Measurements from ENCODE around the gene ZNF217.
"Not testable (repeated sequence)": the region's sequence is repeated elsewhere in the genome, so short reads cannot be mapped to it uniquely, and the experiment has no call there.

ZNF217 gene

GRCh38 chr20:53529658-53530057 lies 64.0 kb downstream of the ZNF217 start:
- TF ChIP-seq CTCF (IDR thresholded peaks at IDR 0.05; ENCODE audit: borderline replicate concordance, insufficient read depth, low read depth, low read length): no peak

GRCh38 chr20:53527196-53527595 lies 66.4 kb downstream of the ZNF217 start:
- H3K4me3 ChIP-seq (ENCODE audit: low read depth, low read length): no peak overlapping the region
- TF ChIP-seq CTCF (IDR thresholded peaks at IDR 0.05; ENCODE audit: borderline replicate concordance, insufficient read depth, low read depth, low read length): no peak

More at GRCh38 chr20:53529658-53530057, 64.0 kb downstream of the ZNF217 start:
- no peak overlapping the region for H3K4me3 ChIP-seq (ENCODE audit: low read depth, low read length)

- H3K4me3 ChIP-seq (ENCODE audit: low read depth, low read length): no peak overlapping the region
Observed at GRCh38 chr20:53524589-53525312, 68.9 kb downstream of the ZNF217 start.

DNA sequence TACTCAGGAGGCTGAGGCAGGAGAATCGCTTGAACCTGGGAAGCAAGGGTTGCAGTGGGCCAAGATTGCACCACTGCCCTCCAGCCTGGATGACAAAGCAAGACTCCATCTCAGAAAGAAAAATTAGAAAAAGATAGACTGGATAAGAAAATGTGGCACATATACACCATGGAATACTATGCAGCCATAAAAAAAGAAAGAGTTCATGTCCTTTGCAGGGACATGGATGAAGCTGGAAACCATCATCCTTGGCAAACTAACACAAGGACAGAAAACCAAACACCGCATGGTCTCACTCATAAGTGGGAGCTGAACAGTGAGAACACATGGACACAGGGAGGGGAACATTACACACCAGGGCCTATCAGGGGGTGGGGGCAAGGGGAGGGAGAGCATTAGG lies 70.0 kb downstream of the ZNF217 start:
- not testable (repeated sequence) for H3K4me3 ChIP-seq (ENCODE audit: low read depth, low read length)

More at GRCh38 chr20:53524589-53525312, 68.9 kb downstream of the ZNF217 start:
- TF ChIP-seq CTCF (IDR thresholded peaks at IDR 0.05; ENCODE audit: borderline replicate concordance, insufficient read depth, low read depth, low read length): no peak

- H3K4me3 ChIP-seq (ENCODE audit: low read depth, low read length): no peak overlapping the region
- no peak for TF ChIP-seq CTCF (IDR thresholded peaks at IDR 0.05; ENCODE audit: borderline replicate concordance, insufficient read depth, low read depth, low read length)
Observed at GRCh38 chr20:53522696-53523095, 70.9 kb downstream of the ZNF217 start.

GRCh38 chr20:53522026-53522425 lies 71.6 kb downstream of the ZNF217 start:
- H3K4me3 ChIP-seq (ENCODE audit: low read depth, low read length): no peak overlapping the region

DNA sequence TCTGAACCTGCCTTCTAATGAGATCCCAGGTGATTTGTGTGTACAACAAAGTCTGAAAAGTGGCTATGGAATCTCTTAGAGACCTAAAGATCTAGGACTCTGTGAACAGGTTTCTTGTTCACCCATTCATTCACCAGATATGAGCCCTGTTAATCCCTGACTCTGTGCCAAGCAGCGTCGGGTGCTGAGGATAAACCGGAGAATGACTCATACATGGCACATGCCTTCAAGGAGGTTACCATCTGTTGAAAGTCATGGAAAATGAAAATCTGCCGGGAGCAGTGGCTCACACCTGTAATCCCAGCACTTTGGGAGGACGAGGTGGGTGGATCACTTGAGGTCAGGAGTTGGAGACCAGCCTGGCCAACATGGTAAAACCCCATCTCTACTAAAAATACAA lies 72.2 kb downstream of the ZNF217 start:
- not testable (repeated sequence) for H3K4me3 ChIP-seq (ENCODE audit: low read depth, low read length)

More at GRCh38 chr20:53522026-53522425, 71.6 kb downstream of the ZNF217 start:
- TF ChIP-seq CTCF (IDR thresholded peaks at IDR 0.05; ENCODE audit: borderline replicate concordance, insufficient read depth, low read depth, low read length): no peak

DNA sequence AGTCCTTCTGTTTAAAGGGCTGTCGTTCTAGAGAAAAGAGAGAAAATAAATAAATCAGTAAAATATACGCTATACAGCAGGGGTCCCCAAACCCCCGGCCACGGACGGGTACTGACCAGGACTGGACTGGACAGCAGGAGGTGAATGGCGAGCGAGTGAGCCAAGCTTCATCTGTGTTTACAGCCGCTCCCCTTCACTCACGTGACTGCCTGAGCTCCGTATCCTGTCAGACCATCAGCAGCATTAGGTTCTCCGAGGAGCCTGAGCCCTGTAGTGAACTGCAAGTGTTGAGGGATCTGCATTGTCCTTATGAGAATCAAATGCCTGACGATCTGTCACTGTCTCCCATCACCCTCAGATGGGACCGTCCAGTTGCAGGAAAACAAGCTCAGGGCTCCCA lies 76.5 kb downstream of the ZNF217 start:
- no peak overlapping the region for H3K4me3 ChIP-seq (ENCODE audit: low read depth, low read length)
- no peak for TF ChIP-seq CTCF (IDR thresholded peaks at IDR 0.05; ENCODE audit: borderline replicate concordance, insufficient read depth, low read depth, low read length)
